ENCODE data around the gene TLR5. TPM values are rescaled to one million over a fixed set of nuclear protein-coding genes. Genes with fewer than 3 reads are reported as not detected.

The TLR5 gene
- total RNA-seq, 6 experiments from 2014 or later = 0.16 TPM; not detected in 5

GRCh38 chr1:223186800-223187199 lies 43.8 kb upstream of the TLR5 start:
- no peak overlapping the region for H3K4me3 Mint-ChIP-seq
- no peak for DNase-seq
- H3K4me1 Mint-ChIP-seq (ENCODE audit: low read depth) = peaks cover 14% of the 10 kb centered on the region
- H3K36me3 Mint-ChIP-seq (ENCODE audit: low read depth) = no peaks in the 10 kb centered on the region
- H3K9me3 Mint-ChIP-seq = no peaks in the 10 kb centered on the region
- TF ChIP-seq CTCF (IDR thresholded peaks at IDR 0.05) = no peak
- H3K27me3 Mint-ChIP-seq (ENCODE audit: insufficient read depth) = peaks cover 18% of the 10 kb centered on the region
- no peak overlapping the region for H3K27ac Mint-ChIP-seq

- DNase-seq = no peak
- no peak overlapping the region for H3K27ac Mint-ChIP-seq
These were observed 40.3 kb upstream of the TLR5 start for GRCh38 chr1:223183268-223183862.

GRCh38 chr1:223180731-223181321 lies 37.8 kb upstream of the TLR5 start:
- no peaks in the 10 kb centered on the region for H3K36me3 Mint-ChIP-seq (ENCODE audit: low read depth)
- H3K4me1 Mint-ChIP-seq (ENCODE audit: low read depth) = peaks cover 10% of the 10 kb centered on the region; the same call in 1 of the 2 replicates
- H3K9me3 Mint-ChIP-seq = no peaks in the 10 kb centered on the region
- no peak for DNase-seq
- H3K27me3 Mint-ChIP-seq (ENCODE audit: insufficient read depth) = peaks cover 11% of the 10 kb centered on the region
- H3K4me3 Mint-ChIP-seq = no peak overlapping the region; the same call in 1 of the 2 replicates
- no peak for TF ChIP-seq CTCF (IDR thresholded peaks at IDR 0.05)
- H3K27ac Mint-ChIP-seq = no peak overlapping the region

More at GRCh38 chr1:223183268-223183862, 40.3 kb upstream of the TLR5 start:
- peaks cover 18% of the 10 kb centered on the region for H3K27me3 Mint-ChIP-seq (ENCODE audit: insufficient read depth)
- H3K9me3 Mint-ChIP-seq = no peaks in the 10 kb centered on the region
- TF ChIP-seq CTCF (IDR thresholded peaks at IDR 0.05) = no peak
- H3K4me3 Mint-ChIP-seq = no peak overlapping the region
- no peaks in the 10 kb centered on the region for H3K36me3 Mint-ChIP-seq (ENCODE audit: low read depth)
- H3K4me1 Mint-ChIP-seq (ENCODE audit: low read depth) = peaks cover 10% of the 10 kb centered on the region; the same call in 1 of the 2 replicates

GRCh38 chr1:223179786-223180185 lies 36.7 kb upstream of the TLR5 start:
- H3K4me1 Mint-ChIP-seq (ENCODE audit: low read depth) = peaks cover 10% of the 10 kb centered on the region; the same call in 1 of the 2 replicates
- H3K9me3 Mint-ChIP-seq = no peaks in the 10 kb centered on the region
- TF ChIP-seq CTCF (IDR thresholded peaks at IDR 0.05) = no peak
- DNase-seq = no peak
- no peaks in the 10 kb centered on the region for H3K36me3 Mint-ChIP-seq (ENCODE audit: low read depth)
- no peak overlapping the region for H3K27ac Mint-ChIP-seq
- H3K4me3 Mint-ChIP-seq = no peak overlapping the region
- peaks cover 13% of the 10 kb centered on the region for H3K27me3 Mint-ChIP-seq (ENCODE audit: insufficient read depth)

GRCh38 chr1:223179280-223179679 lies 36.2 kb upstream of the TLR5 start:
- Mint-ChIP-seq H3K27me3 (ENCODE audit: insufficient read depth) (peaks cover 13% of the 10 kb centered on the region), H3K4me3 (no peak overlapping the region), H3K4me1 (ENCODE audit: low read depth) (peaks cover 10% of the 10 kb centered on the region; the same call in 1 of the 2 replicates), H3K9me3 (no peaks in the 10 kb centered on the region), H3K27ac (no peak overlapping the region), H3K36me3 (ENCODE audit: low read depth) (no peaks in the 10 kb centered on the region)
- no peak for DNase-seq
- TF ChIP-seq CTCF (IDR thresholded peaks at IDR 0.05) = no peak

All from HFFc6 (cell line).